ENCODE measurements around the gene RIN3. TPM values are rescaled to one million over a fixed set of nuclear protein-coding genes. Genes with fewer than 3 reads are reported as not detected.

The RIN3 gene
- polyA plus RNA-seq, 3 donors: 42.8 to 144 (median 54.6) TPM

DNA sequence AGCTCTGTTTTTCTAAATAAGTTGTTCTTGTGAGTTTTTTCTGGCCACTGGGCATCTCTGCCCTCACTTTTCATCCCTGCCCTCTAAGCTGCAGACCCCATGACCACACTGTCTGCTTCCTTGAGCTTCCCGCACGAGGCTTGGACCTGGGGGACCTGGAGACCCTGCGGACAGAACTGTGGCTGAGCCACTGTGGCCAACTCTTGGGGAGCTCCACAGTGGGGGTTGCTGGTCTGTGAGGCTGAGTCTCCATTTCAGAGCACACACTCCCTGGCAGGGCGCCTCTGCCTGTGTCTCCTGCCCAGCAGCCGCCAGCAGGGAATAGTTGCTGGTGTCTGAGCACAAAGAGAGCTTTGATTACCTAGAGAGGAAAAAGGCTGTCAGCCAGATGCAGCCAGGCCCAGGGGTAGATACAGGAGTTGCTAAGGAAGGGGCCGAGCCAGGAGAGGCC lies 13.1 kb upstream of the RIN3 start:
- Histone ChIP-seq H4K20me1 (ENCODE audit: insufficient read depth, low read length) (no peaks in the 10 kb centered on the region), H3K27ac (ENCODE audit: low read depth in 1 of 2, low read length in 2 of 2) (no peak overlapping the region), H3K9me3 (replicated peaks in 1 of 2; ENCODE audit: control insufficient read depth in 1 of 2, insufficient read depth in 1 of 2, low read length in 2 of 2) (no peaks in the 10 kb centered on the region), H3K79me2 (ENCODE audit: insufficient read depth, low read length) (no peaks in the 10 kb centered on the region), H3K36me3 (replicated peaks in 1 of 2; ENCODE audit: control insufficient read depth in 1 of 2, insufficient read depth in 2 of 2, low read length in 2 of 2) (peaks cover 13 to 33% of the 10 kb centered on the region in 2 donors), H3K4me2 (replicated peaks; ENCODE audit: extremely low read depth, low read length, poor library complexity, severe bottlenecking) (no peak overlapping the region), H3K4me3 (replicated peaks in 1 of 3; ENCODE audit: low read depth in 2 of 3, low read length in 3 of 3) (no peak overlapping the region), H3K4me1 (ENCODE audit: control insufficient read depth in 1 of 2, insufficient read depth in 2 of 2, low read length in 2 of 2) (peaks cover 32 to 48% of the 10 kb centered on the region in 2 donors), H2AFZ (ENCODE audit: insufficient read depth, low read depth, low read length, poor library complexity, severe bottlenecking) (no peak overlapping the region), H3K27me3 (ENCODE audit: control insufficient read depth in 2 of 2, insufficient read depth in 2 of 2, low read length in 2 of 2) (no peaks in the 10 kb centered on the region), H3K9ac (ENCODE audit: insufficient read depth, low read length, poor library complexity, severe bottlenecking) (no peak overlapping the region)
- peaks cover 69 to 75% of the 10 kb centered on the region in 2 donors for H3K36me3 Mint-ChIP-seq
- no peak overlapping the region for H3K4me3 Mint-ChIP-seq
- peaks cover 4 to 21% (median 14%) of the 10 kb centered on the region in 3 donors for H3K27me3 Mint-ChIP-seq (ENCODE audit: low read depth in 3 of 3)
- TF ChIP-seq, protein P1, sequence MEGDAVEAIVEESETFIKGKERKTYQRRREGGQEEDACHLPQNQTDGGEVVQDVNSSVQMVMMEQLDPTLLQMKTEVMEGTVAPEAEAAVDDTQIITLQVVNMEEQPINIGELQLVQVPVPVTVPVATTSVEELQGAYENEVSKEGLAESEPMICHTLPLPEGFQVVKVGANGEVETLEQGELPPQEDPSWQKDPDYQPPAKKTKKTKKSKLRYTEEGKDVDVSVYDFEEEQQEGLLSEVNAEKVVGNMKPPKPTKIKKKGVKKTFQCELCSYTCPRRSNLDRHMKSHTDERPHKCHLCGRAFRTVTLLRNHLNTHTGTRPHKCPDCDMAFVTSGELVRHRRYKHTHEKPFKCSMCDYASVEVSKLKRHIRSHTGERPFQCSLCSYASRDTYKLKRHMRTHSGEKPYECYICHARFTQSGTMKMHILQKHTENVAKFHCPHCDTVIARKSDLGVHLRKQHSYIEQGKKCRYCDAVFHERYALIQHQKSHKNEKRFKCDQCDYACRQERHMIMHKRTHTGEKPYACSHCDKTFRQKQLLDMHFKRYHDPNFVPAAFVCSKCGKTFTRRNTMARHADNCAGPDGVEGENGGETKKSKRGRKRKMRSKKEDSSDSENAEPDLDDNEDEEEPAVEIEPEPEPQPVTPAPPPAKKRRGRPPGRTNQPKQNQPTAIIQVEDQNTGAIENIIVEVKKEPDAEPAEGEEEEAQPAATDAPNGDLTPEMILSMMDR (IDR thresholded peaks at IDR 0.05): no peak
- intact Hi-C loops (cut with micrococcal nuclease): no loop called here
- WGBS (ENCODE audit: insufficient coverage): 100% methylated on average over 5 of the region's 6 CpGs
- DNase-seq: no peak
- peaks cover 47% of the 10 kb centered on the region for H3K4me1 Mint-ChIP-seq
- peak overlapping the region in 1 of 7 donors; percentile 13 for H3K27ac Mint-ChIP-seq
- H3K9me3 Mint-ChIP-seq: peaks cover 0 to 3% (median 0%) of the 10 kb centered on the region in 7 donors

DNA sequence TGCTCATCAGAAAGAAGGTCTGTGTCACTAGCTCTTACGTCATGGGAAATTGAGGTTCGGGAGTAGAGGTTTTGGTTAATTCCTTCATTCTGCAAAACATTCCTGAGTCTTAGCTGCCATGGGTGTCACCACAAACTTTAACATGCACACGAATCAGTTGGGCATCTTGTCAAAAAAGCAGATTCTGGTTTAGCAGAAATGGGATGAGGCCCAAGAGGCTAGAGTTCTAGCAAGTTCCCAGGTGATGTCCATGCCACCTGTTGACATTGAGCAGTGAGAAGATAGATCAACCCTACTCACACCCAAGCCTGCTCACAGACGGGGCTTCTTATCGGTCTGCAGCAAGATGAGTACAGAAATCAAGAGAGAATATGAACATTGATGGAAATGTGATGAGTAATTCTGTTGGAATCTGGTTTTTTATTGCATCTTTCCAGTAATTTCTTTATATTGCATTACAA lies 11.7 kb upstream of the RIN3 start:
- Histone ChIP-seq H3K9me3 (replicated peaks in 1 of 2; ENCODE audit: control insufficient read depth in 1 of 2, insufficient read depth in 1 of 2, low read length in 2 of 2) (no peaks in the 10 kb centered on the region), H3K4me2 (replicated peaks; ENCODE audit: extremely low read depth, low read length, poor library complexity, severe bottlenecking) (no peak overlapping the region), H4K20me1 (ENCODE audit: insufficient read depth, low read length) (no peaks in the 10 kb centered on the region), H3K9ac (ENCODE audit: insufficient read depth, low read length, poor library complexity, severe bottlenecking) (no peak overlapping the region), H3K4me3 (replicated peaks in 1 of 3; ENCODE audit: low read depth in 2 of 3, low read length in 3 of 3) (no peak overlapping the region), H3K27ac (ENCODE audit: low read depth in 1 of 2, low read length in 2 of 2) (no peak overlapping the region), H3K79me2 (ENCODE audit: insufficient read depth, low read length) (no peaks in the 10 kb centered on the region), H3K27me3 (ENCODE audit: control insufficient read depth in 2 of 2, insufficient read depth in 2 of 2, low read length in 2 of 2) (no peaks in the 10 kb centered on the region), H3K4me1 (ENCODE audit: control insufficient read depth in 1 of 2, insufficient read depth in 2 of 2, low read length in 2 of 2) (peaks cover 35 to 48% of the 10 kb centered on the region in 2 donors), H3K36me3 (replicated peaks in 1 of 2; ENCODE audit: control insufficient read depth in 1 of 2, insufficient read depth in 2 of 2, low read length in 2 of 2) (peaks cover 13 to 33% of the 10 kb centered on the region in 2 donors), H2AFZ (ENCODE audit: insufficient read depth, low read depth, low read length, poor library complexity, severe bottlenecking) (no peak overlapping the region)
- peak overlapping the region in 1 of 7 donors; percentile 19 for H3K27ac Mint-ChIP-seq
- TF ChIP-seq, protein P1 (IDR thresholded peaks at IDR 0.05): no peak
- peaks cover 48% of the 10 kb centered on the region for H3K4me1 Mint-ChIP-seq
- peaks cover 0 to 3% (median 0%) of the 10 kb centered on the region in 7 donors for H3K9me3 Mint-ChIP-seq
- peak overlapping the region in 1 of 2 donors; percentile 21 for H3K4me3 Mint-ChIP-seq
- peaks cover 59 to 61% of the 10 kb centered on the region in 2 donors for H3K36me3 Mint-ChIP-seq
- intact Hi-C loops (cut with micrococcal nuclease): no loop called here
- H3K27me3 Mint-ChIP-seq (ENCODE audit: low read depth in 3 of 3): peaks cover 4 to 18% (median 14%) of the 10 kb centered on the region in 3 donors
- no CpG with 5 or more reads among the region's 5 CpGs for WGBS (ENCODE audit: insufficient coverage)
- DNase-seq: no peak
